Esophagus muscularis mucosa (tissue), 4 donors: Measurements from ENCODE around the gene ZMIZ1. TPM values are rescaled to one million over a fixed set of nuclear protein-coding genes. Genes with fewer than 3 reads are reported as not detected.

Experiments
- DNase-seq: peaks from one replicate; pipeline ENCODE4 v3.0.0-alpha.2; 2017; ENCODE audit errors: extremely low spot score
- H3K27ac ChIP-seq, 4 donors: fragments of 200-600 bp; sonication (generic); replicated peaks in 1 of 4; 1 replicate in 3 of 4; 2 replicates in 1 of 4; pipeline ENCODE4 v1.5.1; 2016 to 2019; ENCODE audit warnings: mild to moderate bottlenecking in 1 of 4
- H3K27me3 ChIP-seq, 4 donors: fragments of 200-600 bp; sonication (generic); one replicate each; pipeline versions ENCODE4 v1.5.1 to v1.6.0; 2016 to 2019
- H3K36me3 ChIP-seq, 4 donors: fragments of 200-600 bp; sonication (generic); one replicate each; pipeline ENCODE4 v1.5.1; 2016 to 2019
- H3K4me1 ChIP-seq, 4 donors: fragments of 200-600 bp; sonication (generic); one replicate each; pipeline ENCODE4 v1.5.1; 2016 to 2019
- H3K4me3 ChIP-seq, 4 donors: fragments of 200-600 bp; sonication (generic); 1 replicate in 2 of 4; 2 replicates in 2 of 4; pipeline ENCODE4 v1.5.1; 2016 to 2019; ENCODE audit warnings: mild to moderate bottlenecking in 4 of 4, moderate library complexity in 1 of 4
- H3K9me3 ChIP-seq, 4 donors: fragments of 200-600 bp; sonication (generic); 1 replicate in 3 of 4; 2 replicates in 1 of 4; pipeline ENCODE4 v1.5.1; 2016 to 2019
- CTCF ChIP-seq, 3 experiments: fragments of 200-600 bp in 2 of 3; fragments of 450-650 bp in 1 of 3; sonication (generic) in 2 of 3; IDR thresholded peaks; one replicate each; pipeline ENCODE4 v1.5.1; 2017 to 2019; ENCODE audit warnings: antibody characterized with exemption in 3 of 3, mild to moderate bottlenecking in 2 of 3, moderate library complexity in 1 of 3
- EP300 ChIP-seq: sonication (generic); formaldehyde crosslinking; IDR thresholded peaks from one replicate; pipeline ENCODE4 v1.6.1; 2017; ENCODE audit warnings: antibody characterized with exemption
- POLR2A ChIP-seq: fragments of 450-650 bp; IDR thresholded peaks from one replicate; pipeline ENCODE4 v1.6.1; 2017; ENCODE audit warnings: antibody characterized with exemption, moderate library complexity, mild to moderate bottlenecking, low read depth
- POLR2AphosphoS5 ChIP-seq, 2 donors: sonication (generic); formaldehyde crosslinking; IDR thresholded peaks; one replicate each; pipeline ENCODE4 v1.6.1; 2017; ENCODE audit warnings: antibody characterized with exemption in 2 of 2
- WGBS: methylation state at CpG from one replicate; pipeline ENCODE4 v1.1.5; 2018; 5-methylcytosine and 5-hydroxymethylcytosine counted together
- intact Hi-C: fragments of 100-400 bp; cut with DNase I; formaldehyde crosslinking; loops from one replicate; pipeline ENCODE4 v1.15.1; 2023
- total RNA-seq, 4 donors: library from RNA; depleted of rRNA; stranded (reverse); fragments of >200 nt; gene quantifications; one replicate each; pipeline versions ENCODE4 v1.1.0 to v1.2.1, GENCODE V29; 2016

ZMIZ1 gene
- total RNA-seq, 4 donors from 2014 or later = 48.7 to 87.2 (median 66.0) TPM

- no peak overlapping the region for H3K27ac ChIP-seq
- intact Hi-C loops = no loop called here
- no peak for TF ChIP-seq CTCF (IDR thresholded peaks at IDR 0.05)
- TF ChIP-seq EP300 = no peak
- no peak for TF ChIP-seq POLR2A
- TF ChIP-seq POLR2AphosphoS5 (IDR thresholded peaks at IDR 0.05) = no peak
- WGBS = 79% methylated on average over 8 of the region's 8 CpGs
- no peak overlapping the region for H3K4me3 ChIP-seq
- peaks cover 17 to 36% (median 30%) of the 10 kb centered on the region in 4 donors for H3K4me1 ChIP-seq
- no peaks in the 10 kb centered on the region for H3K9me3 ChIP-seq
- H3K27me3 ChIP-seq = no peaks in the 10 kb centered on the region
- peaks cover 28 to 66% (median 58%) of the 10 kb centered on the region in 4 donors for H3K36me3 ChIP-seq
- DNase-seq = no peak
Observed at GRCh38 chr10:79201706-79202105, 132.9 kb downstream of the ZMIZ1 start.

- intact Hi-C loops = no loop called here
- H3K27ac ChIP-seq = peak overlapping the region in 2 of 4 donors; percentile 10 to 18
- H3K4me3 ChIP-seq = no peak overlapping the region
- WGBS = 78% methylated on average over 6 of the region's 9 CpGs
- H3K36me3 ChIP-seq = peaks cover 28 to 72% (median 63%) of the 10 kb centered on the region in 4 donors
- no peak for DNase-seq
- H3K9me3 ChIP-seq = no peaks in the 10 kb centered on the region
- peaks cover 16 to 33% (median 23%) of the 10 kb centered on the region in 4 donors for H3K4me1 ChIP-seq
- no peak for TF ChIP-seq POLR2A
- TF ChIP-seq POLR2AphosphoS5 (IDR thresholded peaks at IDR 0.05) = peak in 1 of 2 donors; percentile 4
- TF ChIP-seq EP300 = no peak
- peak; percentile 31 to 49 (median 39) for TF ChIP-seq CTCF (IDR thresholded peaks at IDR 0.05)
- H3K27me3 ChIP-seq = no peaks in the 10 kb centered on the region
Observed at GRCh38 chr10:79202188-79203013, 133.6 kb downstream of the ZMIZ1 start.

- DNase-seq = no peak
- Histone ChIP-seq H3K4me3 (no peak overlapping the region), H3K27me3 (no peaks in the 10 kb centered on the region), H3K36me3 (peaks cover 28 to 79% (median 69%) of the 10 kb centered on the region in 4 donors), H3K9me3 (no peaks in the 10 kb centered on the region), H3K27ac (peak overlapping the region in 1 of 4 donors; percentile 10), H3K4me1 (peaks cover 16 to 33% (median 23%) of the 10 kb centered on the region in 4 donors)
- intact Hi-C loops = no loop called here
- TF ChIP-seq POLR2AphosphoS5 (IDR thresholded peaks at IDR 0.05) = no peak
- no peak for TF ChIP-seq EP300
- TF ChIP-seq POLR2A = no peak
- no peak for TF ChIP-seq CTCF (IDR thresholded peaks at IDR 0.05)
- WGBS = 68% methylated on average over 13 of the region's 13 CpGs
Observed at GRCh38 chr10:79203014-79203644, 134.4 kb downstream of the ZMIZ1 start.

GRCh38 chr10:79203833-79204232 lies 135.1 kb downstream of the ZMIZ1 start:
- intact Hi-C loops = no loop called here
- DNase-seq = no peak
- no peak overlapping the region for H3K4me3 ChIP-seq
- TF ChIP-seq POLR2AphosphoS5 (IDR thresholded peaks at IDR 0.05) (no peak), POLR2A (no peak), CTCF (IDR thresholded peaks at IDR 0.05) (no peak), EP300 (no peak)
- no peak overlapping the region for H3K27ac ChIP-seq
- 74% methylated on average over 8 of the region's 8 CpGs for WGBS
- H3K36me3 ChIP-seq = peaks cover 34 to 87% (median 74%) of the 10 kb centered on the region in 4 donors
- peaks cover 16 to 33% (median 23%) of the 10 kb centered on the region in 4 donors for H3K4me1 ChIP-seq
- H3K9me3 ChIP-seq = no peaks in the 10 kb centered on the region
- H3K27me3 ChIP-seq = no peaks in the 10 kb centered on the region
